ENCODE data around the gene PPP1R7.

Gene PPP1R7

GRCh38 chr2:241198381-241199279, 48.4 kb downstream of the PPP1R7 start:
- no peaks in the 10 kb centered on the region for H3K4me1 ChIP-seq (ENCODE audit: insufficient read depth, low read length)
- H3K4me2 ChIP-seq (ENCODE audit: insufficient read depth, low read length) = no peak overlapping the region
- no peak overlapping the region for H3K9ac ChIP-seq (ENCODE audit: low read depth, low read length)
- no peak overlapping the region for H3K4me3 ChIP-seq (ENCODE audit: low read depth in 1 of 2, low read length in 2 of 2)
- H2AFZ ChIP-seq (ENCODE audit: low read depth, low read length) = no peak overlapping the region
- no peak for TF ChIP-seq CTCF (IDR thresholded peaks at IDR 0.05; ENCODE audit: borderline replicate concordance, extremely low read depth, low read length, poor library complexity, severe bottlenecking)
- TF ChIP-seq EZH2 (IDR thresholded peaks at IDR 0.05; ENCODE audit: borderline replicate concordance, low read depth, low read length, severe bottlenecking) = no peak
- 0 out of 2 replicates have a peak, but pooled peaks cover 3% of the 10 kb centered on the region for H4K20me1 ChIP-seq (ENCODE audit: insufficient read depth, low read length)
- DNase-seq = no peak
- H3K36me3 ChIP-seq (ENCODE audit: insufficient read depth, low read length) = no peaks in the 10 kb centered on the region
- H3K79me2 ChIP-seq (ENCODE audit: insufficient read depth, low read length) = no peaks in the 10 kb centered on the region
- H3K27me3 ChIP-seq (ENCODE audit: insufficient read depth, low read length, poor library complexity) = no peaks in the 10 kb centered on the region
- no peak overlapping the region for H3K27ac ChIP-seq (ENCODE audit: low read length)
- no peak for ATAC-seq (ENCODE audit: insufficient read depth, low read depth)
- no peaks in the 10 kb centered on the region for H3K9me3 ChIP-seq (ENCODE audit: insufficient read depth, low read length, severe bottlenecking)

GRCh38 chr2:241199286-241199685, 49.0 kb downstream of the PPP1R7 start:
- no peak overlapping the region for H3K27ac ChIP-seq (ENCODE audit: low read length)
- H3K4me3 ChIP-seq (ENCODE audit: low read depth in 1 of 2, low read length in 2 of 2) = no peak overlapping the region
- H2AFZ ChIP-seq (ENCODE audit: low read depth, low read length) = no peak overlapping the region
- H3K4me2 ChIP-seq (ENCODE audit: insufficient read depth, low read length) = no peak overlapping the region
- H3K9ac ChIP-seq (ENCODE audit: low read depth, low read length) = no peak overlapping the region
- TF ChIP-seq EZH2 (IDR thresholded peaks at IDR 0.05; ENCODE audit: borderline replicate concordance, low read depth, low read length, severe bottlenecking) = no peak
- TF ChIP-seq CTCF (IDR thresholded peaks at IDR 0.05; ENCODE audit: borderline replicate concordance, extremely low read depth, low read length, poor library complexity, severe bottlenecking) = no peak
- no peaks in the 10 kb centered on the region for H3K36me3 ChIP-seq (ENCODE audit: insufficient read depth, low read length)
- DNase-seq (no peak), ATAC-seq (ENCODE audit: insufficient read depth, low read depth) (no peak)
- H3K79me2 ChIP-seq (ENCODE audit: insufficient read depth, low read length) = no peaks in the 10 kb centered on the region
- H4K20me1 ChIP-seq (ENCODE audit: insufficient read depth, low read length) = 0 out of 2 replicates have a peak, but pooled peaks cover 3% of the 10 kb centered on the region
- no peaks in the 10 kb centered on the region for H3K4me1 ChIP-seq (ENCODE audit: insufficient read depth, low read length)
- H3K9me3 ChIP-seq (ENCODE audit: insufficient read depth, low read length, severe bottlenecking) = no peaks in the 10 kb centered on the region
- no peaks in the 10 kb centered on the region for H3K27me3 ChIP-seq (ENCODE audit: insufficient read depth, low read length, poor library complexity)

GRCh38 chr2:241199897-241200821, 49.9 kb downstream of the PPP1R7 start:
- Histone ChIP-seq H3K27me3 (ENCODE audit: insufficient read depth, low read length, poor library complexity) (no peaks in the 10 kb centered on the region), H3K27ac (ENCODE audit: low read length) (no peak overlapping the region), H3K4me1 (ENCODE audit: insufficient read depth, low read length) (no peaks in the 10 kb centered on the region), H3K4me3 (ENCODE audit: low read depth in 1 of 2, low read length in 2 of 2) (no peak overlapping the region), H3K79me2 (ENCODE audit: insufficient read depth, low read length) (no peaks in the 10 kb centered on the region), H2AFZ (ENCODE audit: low read depth, low read length) (no peak overlapping the region), H3K4me2 (ENCODE audit: insufficient read depth, low read length) (no peak overlapping the region), H4K20me1 (ENCODE audit: insufficient read depth, low read length) (peaks cover 4% of the 10 kb centered on the region), H3K36me3 (ENCODE audit: insufficient read depth, low read length) (no peaks in the 10 kb centered on the region), H3K9ac (ENCODE audit: low read depth, low read length) (no peak overlapping the region), H3K9me3 (ENCODE audit: insufficient read depth, low read length, severe bottlenecking) (no peaks in the 10 kb centered on the region)
- no peak for ATAC-seq (ENCODE audit: insufficient read depth, low read depth)
- TF ChIP-seq CTCF (IDR thresholded peaks at IDR 0.05; ENCODE audit: borderline replicate concordance, extremely low read depth, low read length, poor library complexity, severe bottlenecking) = no peak
- no peak for TF ChIP-seq EZH2 (IDR thresholded peaks at IDR 0.05; ENCODE audit: borderline replicate concordance, low read depth, low read length, severe bottlenecking)
- no peak for DNase-seq

Measured in DND-41 (cell line).